AG10803 (cell line): Measurements from ENCODE around the gene TIMP4.

Experiments used
- DNase-seq: peaks from one replicate; pipeline ENCODE4 v3.0.0; 2010; ENCODE audit warnings: low read depth
- H3K4me3 ChIP-seq: 2 replicates; pipeline ENCODE4 v1.5.1; 2011; ENCODE audit warnings: mild to moderate bottlenecking, low read length, control low read depth
- TF ChIP-seq, protein P1 (sequence below): conservative IDR thresholded peaks from 2 replicates; pipeline ENCODE4 v1.5.1; 2011; ENCODE audit warnings: mild to moderate bottlenecking, low read length, control low read depth, inconsistent platforms

Gene TIMP4

DNA sequence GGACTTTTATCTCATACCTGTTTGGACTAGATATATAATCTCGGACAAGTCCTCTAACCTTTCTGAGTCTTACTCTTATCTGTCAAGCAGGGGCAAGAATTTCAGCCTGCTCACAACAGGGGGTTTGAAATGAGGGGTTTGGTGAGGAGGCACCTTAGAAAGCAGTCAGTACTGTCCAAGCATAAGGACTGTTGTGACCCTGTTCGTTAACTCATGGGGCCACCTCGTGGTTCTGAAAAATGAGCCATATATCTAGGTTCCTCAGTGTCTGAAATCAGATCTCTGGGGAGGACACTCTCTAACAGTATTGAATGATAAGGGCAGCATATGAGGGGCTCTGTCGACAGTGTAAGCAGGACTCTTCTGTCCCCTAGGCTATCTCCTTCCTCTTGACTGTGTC is 7.2 kb upstream of the TIMP4 start:
- no peak for DNase-seq
- H3K4me3 ChIP-seq = no peak overlapping the region

DNA sequence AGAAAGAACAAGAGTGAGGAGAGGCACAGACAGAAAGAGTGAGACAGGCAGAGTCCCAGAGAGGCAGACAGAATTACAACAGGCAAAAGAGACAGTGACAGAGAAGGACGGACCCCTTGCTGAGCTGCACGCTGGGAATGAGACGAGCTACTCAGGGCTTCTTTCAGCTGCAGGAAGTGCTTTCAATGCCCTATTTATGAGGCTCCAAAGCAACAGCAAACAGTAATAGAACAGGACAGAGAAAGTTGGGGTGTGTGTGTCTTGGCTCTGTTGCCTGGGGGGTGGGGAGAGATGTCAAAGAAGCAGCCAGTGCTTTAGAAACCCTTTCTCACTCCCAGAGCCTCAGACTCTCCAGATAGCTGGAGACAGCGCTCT is 502 bp upstream of the TIMP4 start:
- H3K4me3 ChIP-seq = no peak overlapping the region
- no peak for DNase-seq
- TF ChIP-seq, protein P1, sequence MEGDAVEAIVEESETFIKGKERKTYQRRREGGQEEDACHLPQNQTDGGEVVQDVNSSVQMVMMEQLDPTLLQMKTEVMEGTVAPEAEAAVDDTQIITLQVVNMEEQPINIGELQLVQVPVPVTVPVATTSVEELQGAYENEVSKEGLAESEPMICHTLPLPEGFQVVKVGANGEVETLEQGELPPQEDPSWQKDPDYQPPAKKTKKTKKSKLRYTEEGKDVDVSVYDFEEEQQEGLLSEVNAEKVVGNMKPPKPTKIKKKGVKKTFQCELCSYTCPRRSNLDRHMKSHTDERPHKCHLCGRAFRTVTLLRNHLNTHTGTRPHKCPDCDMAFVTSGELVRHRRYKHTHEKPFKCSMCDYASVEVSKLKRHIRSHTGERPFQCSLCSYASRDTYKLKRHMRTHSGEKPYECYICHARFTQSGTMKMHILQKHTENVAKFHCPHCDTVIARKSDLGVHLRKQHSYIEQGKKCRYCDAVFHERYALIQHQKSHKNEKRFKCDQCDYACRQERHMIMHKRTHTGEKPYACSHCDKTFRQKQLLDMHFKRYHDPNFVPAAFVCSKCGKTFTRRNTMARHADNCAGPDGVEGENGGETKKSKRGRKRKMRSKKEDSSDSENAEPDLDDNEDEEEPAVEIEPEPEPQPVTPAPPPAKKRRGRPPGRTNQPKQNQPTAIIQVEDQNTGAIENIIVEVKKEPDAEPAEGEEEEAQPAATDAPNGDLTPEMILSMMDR = no peak

More for the DNA sequence above, 7.2 kb upstream of the TIMP4 start:
- TF ChIP-seq, protein P1 = no peak

DNA sequence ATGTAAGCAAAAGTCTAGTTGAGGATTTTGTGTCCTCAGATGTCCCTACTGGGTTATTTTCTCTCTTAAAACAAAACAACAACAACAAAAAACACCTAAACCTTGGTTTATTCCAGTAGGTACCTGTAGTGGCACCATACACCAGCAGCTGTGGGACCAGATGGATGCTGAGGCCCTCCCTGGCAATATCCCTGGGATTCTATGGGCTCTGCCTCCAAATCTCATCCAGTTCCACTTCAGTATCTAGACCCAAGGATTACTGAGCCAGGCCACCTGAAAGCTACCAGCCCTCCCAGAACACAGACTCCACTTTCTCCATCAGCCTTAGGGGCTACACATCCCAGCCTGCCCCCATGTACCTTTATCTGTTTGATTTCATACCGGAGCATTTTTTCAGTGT is 1.7 kb downstream of the TIMP4 start:
- DNase-seq = no peak
- TF ChIP-seq, protein P1 = no peak
- H3K4me3 ChIP-seq = no peak overlapping the region

DNA sequence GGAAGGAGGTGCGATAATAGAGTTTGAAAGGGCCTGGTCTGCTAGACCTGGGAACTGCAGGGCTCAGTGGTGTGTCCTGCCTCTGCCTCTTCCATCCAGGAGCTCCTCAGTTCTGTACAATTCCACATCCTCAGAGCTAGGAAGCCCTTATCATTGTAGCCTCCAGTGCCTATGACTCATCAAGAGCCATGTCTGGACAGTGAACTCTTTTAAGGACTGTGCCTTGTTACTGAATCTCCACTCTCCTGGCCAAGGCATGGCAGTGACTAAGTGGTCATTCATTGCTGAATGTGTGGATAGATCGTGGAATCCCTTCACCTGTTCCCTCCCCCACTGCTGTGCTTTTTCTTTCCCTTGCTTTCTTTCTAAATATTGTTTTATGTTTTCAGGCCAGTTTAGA is 2.9 kb downstream of the TIMP4 start:
- no peak overlapping the region for H3K4me3 ChIP-seq
- TF ChIP-seq, protein P1 = no peak
- DNase-seq = peak; percentile 49

DNA sequence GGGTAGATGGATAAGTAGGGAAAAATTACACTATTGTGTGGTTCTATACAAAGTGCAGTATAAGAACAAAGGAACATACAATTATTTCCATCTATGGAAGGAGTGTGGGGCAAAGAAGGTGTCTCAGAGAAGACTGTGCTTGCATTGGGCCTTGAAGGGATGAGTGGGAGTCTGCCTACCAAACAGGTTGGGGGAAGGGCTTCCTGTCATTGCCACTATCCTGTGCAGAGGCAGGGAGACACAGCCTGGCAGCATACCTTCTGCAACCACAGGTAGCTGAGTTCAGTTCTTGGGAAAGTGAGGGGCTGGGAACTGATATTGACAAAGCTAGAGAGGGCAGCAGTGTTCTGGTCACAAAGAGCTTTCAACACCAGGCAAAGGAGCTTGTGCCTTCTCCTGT is 3.4 kb downstream of the TIMP4 start:
- TF ChIP-seq, protein P1 = no peak
- DNase-seq = no peak
- no peak overlapping the region for H3K4me3 ChIP-seq

DNA sequence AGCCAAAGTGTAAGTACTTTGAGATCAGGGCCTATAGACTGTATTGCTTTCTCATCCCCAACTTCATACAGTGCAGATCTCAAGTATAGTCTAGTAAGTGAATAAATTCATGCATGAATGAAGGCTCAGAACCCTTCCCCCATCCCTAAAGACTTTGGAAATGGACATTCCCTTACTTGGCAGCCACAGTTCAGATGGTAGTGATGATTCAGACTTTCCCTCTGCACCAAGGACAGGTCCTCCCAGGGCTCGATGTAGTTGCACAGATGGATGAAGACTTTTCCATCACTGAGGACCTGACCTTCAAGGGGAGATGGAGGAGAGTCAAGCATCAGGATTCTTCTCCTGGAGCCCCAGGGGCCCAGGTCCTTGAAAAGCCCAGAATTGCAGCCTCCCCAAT is 4.6 kb downstream of the TIMP4 start:
- TF ChIP-seq, protein P1 = no peak
- DNase-seq = no peak
- H3K4me3 ChIP-seq = no peak overlapping the region

DNA sequence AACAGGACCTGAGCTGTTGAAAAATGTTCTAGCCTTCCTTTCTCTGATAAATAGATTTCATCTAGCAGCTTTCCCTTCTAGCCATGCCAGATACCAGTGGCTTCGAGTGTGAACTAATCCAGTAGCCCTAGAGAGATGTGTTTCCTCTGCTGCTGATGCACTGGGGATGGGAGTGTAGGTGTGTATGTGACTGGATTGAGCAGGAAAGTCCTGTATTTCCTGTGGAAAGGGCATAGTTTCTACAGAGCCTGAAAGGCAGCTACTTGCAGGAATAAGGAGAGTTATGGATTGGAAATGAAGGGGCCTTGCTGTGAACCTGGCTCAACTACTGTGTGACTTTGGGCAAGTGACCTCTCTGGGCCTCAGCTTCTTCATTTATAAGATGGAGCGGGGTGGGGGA is 8.6 kb downstream of the TIMP4 start:
- TF ChIP-seq, protein P1 = no peak
- DNase-seq = no peak
- no peak overlapping the region for H3K4me3 ChIP-seq
